HepG2 (cell line): ENCODE results near the gene CLTCL1. TPM values are rescaled to one million over a fixed set of nuclear protein-coding genes. Genes with fewer than 3 reads are reported as not detected.

Experiments used
- CENPX ChIP-seq: sonication (generic); formaldehyde crosslinking; IDR thresholded peaks from 2 replicates; pipeline ENCODE4 v1.9.0; 2021; ENCODE audit warnings: mild to moderate bottlenecking, missing genetic modification reagents, moderate library complexity
- DR1 ChIP-seq: sonication (generic); formaldehyde crosslinking; IDR thresholded peaks from 2 replicates; pipeline ENCODE4 v1.8.0; 2021; ENCODE audit warnings: mild to moderate bottlenecking, missing genetic modification reagents, inconsistent platforms
- KAT8 ChIP-seq: IDR thresholded peaks from 2 replicates; pipeline ENCODE4 v1.6.1; 2016; ENCODE audit warnings: missing genetic modification reagents, missing compliant biosample characterization
- KLF13 ChIP-seq: sonication (generic); formaldehyde crosslinking; IDR thresholded peaks from 2 replicates; pipeline ENCODE4 v1.4.0; 2020; ENCODE audit warnings: mild to moderate bottlenecking, missing genetic modification reagents
- RNF2 ChIP-seq: fragments of 450-650 bp; conservative IDR thresholded peaks from 2 replicates; pipeline ENCODE4 v1.6.1; 2016; ENCODE audit warnings: low read depth
- TBX3 ChIP-seq: fragments of 450-650 bp; IDR thresholded peaks from 2 replicates; pipeline ENCODE4 v1.6.1; 2017; ENCODE audit warnings: antibody characterized with exemption, mild to moderate bottlenecking, inconsistent platforms, borderline replicate concordance
- TP53 ChIP-seq: sonication (generic); formaldehyde crosslinking; conservative IDR thresholded peaks from 2 replicates; pipeline ENCODE4 v1.4.0; 2020; ENCODE audit warnings: missing genetic modification reagents
- WIZ ChIP-seq: sonication (generic); formaldehyde crosslinking; IDR thresholded peaks from 2 replicates; pipeline ENCODE4 v1.5.1; 2020; ENCODE audit warnings: mild to moderate bottlenecking, missing genetic modification reagents
- ZBTB20 ChIP-seq: sonication (generic); formaldehyde crosslinking; IDR thresholded peaks from 2 replicates; pipeline ENCODE4 v1.8.1; 2023; ENCODE audit warnings: missing genetic modification reagents, low read depth, mild to moderate bottlenecking, borderline replicate concordance
- ZNF329 ChIP-seq: sonication (generic); formaldehyde crosslinking; IDR thresholded peaks from 2 replicates; pipeline ENCODE4 v1.9.0; 2021; ENCODE audit warnings: low read depth, mild to moderate bottlenecking, missing genetic modification reagents
- ZNF383 ChIP-seq: sonication (generic); formaldehyde crosslinking; IDR thresholded peaks from 2 replicates; pipeline ENCODE4 v1.4.0; 2020; ENCODE audit warnings: missing genetic modification reagents, mild to moderate bottlenecking, borderline replicate concordance
- ZSCAN9 ChIP-seq: IDR thresholded peaks from 2 replicates; pipeline ENCODE4 v1.6.1; 2016; ENCODE audit warnings: borderline replicate concordance
- polyA plus RNA-seq, 8 experiments: library from polyadenylated mRNA; depleted of rRNA in 3 of 8; stranded (reverse) in 7 of 8; unstranded in 1 of 8; fragments of >200 nt; fragmentation: Illumina TruSeq in 4 of 8; extraction: Trizol in 4 of 8; gene quantifications; 2 replicates each; pipeline versions ENCODE4 v1.2.1 to v1.2.3, GENCODE V29; 2011 to 2016; ENCODE audit warnings: low read depth in 4 of 8, missing spikeins in 1 of 8, mixed read lengths in 1 of 8; ENCODE audit not compliant: insufficient read depth in 1 of 8
- total RNA-seq, 5 experiments: library from RNA; depleted of rRNA; stranded (reverse); fragments of >200 nt; fragmentation: Illumina TruSeq; extraction: Trizol; gene quantifications; 2 replicates each; pipeline ENCODE4 v1.2.3, GENCODE V29; 2016; ENCODE audit warnings: low read depth in 1 of 5
- TF ChIP-seq, protein P1 (sequence below): sonication (generic); formaldehyde crosslinking; IDR thresholded peaks from 2 replicates; pipeline ENCODE4 v1.5.0; 2020; ENCODE audit warnings: mild to moderate bottlenecking, missing genetic modification reagents, borderline replicate concordance
- TF ChIP-seq, protein P2 (sequence below): sonication (generic); formaldehyde crosslinking; IDR thresholded peaks from 2 replicates; pipeline ENCODE4 v1.9.0; 2021; ENCODE audit warnings: missing genetic modification reagents, borderline replicate concordance
- TF ChIP-seq, protein P3 (sequence below): sonication (generic); formaldehyde crosslinking; IDR thresholded peaks from 2 replicates; pipeline ENCODE4 v1.4.0; 2020; ENCODE audit warnings: missing genetic modification reagents

The CLTCL1 gene
- total and polyA plus RNA-seq, 2 of the 13 experiments (the other 11 are each of a cell fraction or from before 2014, with no cell fraction given): 8.1 to 10.9 TPM

DNA sequence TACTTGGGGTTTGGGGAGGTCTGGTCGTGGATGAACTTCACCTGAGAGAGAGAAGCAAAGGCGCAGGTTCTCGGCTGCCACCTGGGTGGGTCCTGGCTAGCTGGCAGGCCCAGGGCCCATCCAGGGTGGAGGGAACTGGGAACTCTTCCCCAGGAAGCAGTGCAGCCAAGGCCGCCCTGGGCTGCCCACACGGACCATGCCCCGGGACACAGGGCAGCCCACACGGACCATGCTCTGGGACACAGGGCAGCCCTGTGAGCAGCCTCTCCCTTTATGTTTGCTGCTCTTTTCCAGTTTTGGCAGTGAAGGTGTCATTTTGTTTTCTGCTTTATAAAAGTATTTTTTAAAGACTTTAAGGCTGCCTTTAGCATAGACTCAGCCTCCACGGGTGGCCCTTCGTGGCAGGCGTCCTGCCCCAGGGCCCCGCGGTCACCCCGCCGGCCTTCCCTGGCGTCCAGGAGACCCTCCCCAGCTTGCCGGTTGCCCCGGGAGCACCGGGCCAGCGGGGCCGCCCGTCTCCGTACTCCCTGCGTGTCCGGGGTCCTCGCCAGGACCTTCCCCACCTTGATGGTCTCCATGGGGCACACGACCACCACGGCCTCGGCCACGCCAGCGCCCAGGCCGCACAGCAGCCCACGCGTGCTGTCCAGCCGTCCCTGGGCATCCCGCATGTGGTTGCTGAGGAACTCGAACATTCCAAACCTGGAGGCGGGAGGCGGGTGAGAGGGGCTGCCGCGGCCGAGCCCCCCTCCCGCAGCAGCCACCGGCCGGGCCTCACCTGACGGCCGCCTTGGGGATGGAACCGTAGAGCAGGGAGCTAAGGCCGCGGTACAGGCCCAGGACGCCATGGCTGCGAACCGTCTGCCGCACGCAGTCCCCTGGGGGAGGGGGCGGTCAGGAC lies 114.1 kb downstream of the CLTCL1 start (continued):
- TF ChIP-seq, protein P1, sequence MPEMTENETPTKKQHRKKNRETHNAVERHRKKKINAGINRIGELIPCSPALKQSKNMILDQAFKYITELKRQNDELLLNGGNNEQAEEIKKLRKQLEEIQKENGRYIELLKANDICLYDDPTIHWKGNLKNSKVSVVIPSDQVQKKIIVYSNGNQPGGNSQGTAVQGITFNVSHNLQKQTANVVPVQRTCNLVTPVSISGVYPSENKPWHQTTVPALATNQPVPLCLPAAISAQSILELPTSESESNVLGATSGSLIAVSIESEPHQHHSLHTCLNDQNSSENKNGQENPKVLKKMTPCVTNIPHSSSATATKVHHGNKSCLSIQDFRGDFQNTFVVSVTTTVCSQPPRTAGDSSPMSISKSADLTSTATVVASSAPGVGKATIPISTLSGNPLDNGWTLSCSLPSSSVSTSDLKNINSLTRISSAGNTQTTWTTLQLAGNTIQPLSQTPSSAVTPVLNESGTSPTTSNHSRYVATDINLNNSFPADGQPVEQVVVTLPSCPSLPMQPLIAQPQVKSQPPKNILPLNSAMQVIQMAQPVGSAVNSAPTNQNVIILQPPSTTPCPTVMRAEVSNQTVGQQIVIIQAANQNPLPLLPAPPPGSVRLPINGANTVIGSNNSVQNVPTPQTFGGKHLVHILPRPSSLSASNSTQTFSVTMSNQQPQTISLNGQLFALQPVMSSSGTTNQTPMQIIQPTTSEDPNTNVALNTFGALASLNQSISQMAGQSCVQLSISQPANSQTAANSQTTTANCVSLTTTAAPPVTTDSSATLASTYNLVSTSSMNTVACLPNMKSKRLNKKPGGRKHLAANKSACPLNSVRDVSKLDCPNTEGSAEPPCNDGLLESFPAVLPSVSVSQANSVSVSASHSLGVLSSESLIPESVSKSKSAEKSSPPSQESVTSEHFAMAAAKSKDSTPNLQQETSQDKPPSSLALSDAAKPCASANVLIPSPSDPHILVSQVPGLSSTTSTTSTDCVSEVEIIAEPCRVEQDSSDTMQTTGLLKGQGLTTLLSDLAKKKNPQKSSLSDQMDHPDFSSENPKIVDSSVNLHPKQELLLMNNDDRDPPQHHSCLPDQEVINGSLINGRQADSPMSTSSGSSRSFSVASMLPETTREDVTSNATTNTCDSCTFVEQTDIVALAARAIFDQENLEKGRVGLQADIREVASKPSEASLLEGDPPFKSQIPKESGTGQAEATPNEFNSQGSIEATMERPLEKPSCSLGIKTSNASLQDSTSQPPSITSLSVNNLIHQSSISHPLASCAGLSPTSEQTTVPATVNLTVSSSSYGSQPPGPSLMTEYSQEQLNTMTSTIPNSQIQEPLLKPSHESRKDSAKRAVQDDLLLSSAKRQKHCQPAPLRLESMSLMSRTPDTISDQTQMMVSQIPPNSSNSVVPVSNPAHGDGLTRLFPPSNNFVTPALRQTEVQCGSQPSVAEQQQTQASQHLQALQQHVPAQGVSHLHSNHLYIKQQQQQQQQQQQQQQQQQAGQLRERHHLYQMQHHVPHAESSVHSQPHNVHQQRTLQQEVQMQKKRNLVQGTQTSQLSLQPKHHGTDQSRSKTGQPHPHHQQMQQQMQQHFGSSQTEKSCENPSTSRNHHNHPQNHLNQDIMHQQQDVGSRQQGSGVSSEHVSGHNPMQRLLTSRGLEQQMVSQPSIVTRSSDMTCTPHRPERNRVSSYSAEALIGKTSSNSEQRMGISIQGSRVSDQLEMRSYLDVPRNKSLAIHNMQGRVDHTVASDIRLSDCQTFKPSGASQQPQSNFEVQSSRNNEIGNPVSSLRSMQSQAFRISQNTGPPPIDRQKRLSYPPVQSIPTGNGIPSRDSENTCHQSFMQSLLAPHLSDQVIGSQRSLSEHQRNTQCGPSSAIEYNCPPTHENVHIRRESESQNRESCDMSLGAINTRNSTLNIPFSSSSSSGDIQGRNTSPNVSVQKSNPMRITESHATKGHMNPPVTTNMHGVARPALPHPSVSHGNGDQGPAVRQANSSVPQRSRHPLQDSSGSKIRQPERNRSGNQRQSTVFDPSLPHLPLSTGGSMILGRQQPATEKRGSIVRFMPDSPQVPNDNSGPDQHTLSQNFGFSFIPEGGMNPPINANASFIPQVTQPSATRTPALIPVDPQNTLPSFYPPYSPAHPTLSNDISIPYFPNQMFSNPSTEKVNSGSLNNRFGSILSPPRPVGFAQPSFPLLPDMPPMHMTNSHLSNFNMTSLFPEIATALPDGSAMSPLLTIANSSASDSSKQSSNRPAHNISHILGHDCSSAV (CRISPR knock-in tag): no peak
- TF ChIP-seq TP53 (CRISPR knock-in tag): 0 out of 2 replicates have a peak, but pooled peaks have one; percentile 23
- no peak for TF ChIP-seq KAT8 (CRISPR knock-in tag)
- no peak for TF ChIP-seq ZSCAN9 (CRISPR knock-in tag)
- no peak for TF ChIP-seq DR1
- no peak for TF ChIP-seq KLF13 (CRISPR knock-in tag)
- TF ChIP-seq ZNF329: 0 out of 2 replicates have a peak, but pooled peaks have one; percentile 39
- TF ChIP-seq CENPX (CRISPR knock-in tag): no peak
- no peak for TF ChIP-seq ZNF383 (CRISPR knock-in tag)
- TF ChIP-seq ZBTB20 (CRISPR knock-in tag): no peak
- no peak for TF ChIP-seq TBX3
- TF ChIP-seq RNF2: no peak
- TF ChIP-seq, protein P2, sequence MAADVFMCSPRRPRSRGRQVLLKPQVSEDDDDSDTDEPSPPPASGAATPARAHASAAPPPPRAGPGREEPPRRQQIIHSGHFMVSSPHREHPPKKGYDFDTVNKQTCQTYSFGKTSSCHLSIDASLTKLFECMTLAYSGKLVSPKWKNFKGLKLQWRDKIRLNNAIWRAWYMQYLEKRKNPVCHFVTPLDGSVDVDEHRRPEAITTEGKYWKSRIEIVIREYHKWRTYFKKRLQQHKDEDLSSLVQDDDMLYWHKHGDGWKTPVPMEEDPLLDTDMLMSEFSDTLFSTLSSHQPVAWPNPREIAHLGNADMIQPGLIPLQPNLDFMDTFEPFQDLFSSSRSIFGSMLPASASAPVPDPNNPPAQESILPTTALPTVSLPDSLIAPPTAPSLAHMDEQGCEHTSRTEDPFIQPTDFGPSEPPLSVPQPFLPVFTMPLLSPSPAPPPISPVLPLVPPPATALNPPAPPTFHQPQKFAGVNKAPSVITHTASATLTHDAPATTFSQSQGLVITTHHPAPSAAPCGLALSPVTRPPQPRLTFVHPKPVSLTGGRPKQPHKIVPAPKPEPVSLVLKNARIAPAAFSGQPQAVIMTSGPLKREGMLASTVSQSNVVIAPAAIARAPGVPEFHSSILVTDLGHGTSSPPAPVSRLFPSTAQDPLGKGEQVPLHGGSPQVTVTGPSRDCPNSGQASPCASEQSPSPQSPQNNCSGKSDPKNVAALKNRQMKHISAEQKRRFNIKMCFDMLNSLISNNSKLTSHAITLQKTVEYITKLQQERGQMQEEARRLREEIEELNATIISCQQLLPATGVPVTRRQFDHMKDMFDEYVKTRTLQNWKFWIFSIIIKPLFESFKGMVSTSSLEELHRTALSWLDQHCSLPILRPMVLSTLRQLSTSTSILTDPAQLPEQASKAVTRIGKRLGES (CRISPR knock-in tag): no peak
- TF ChIP-seq, protein P3, sequence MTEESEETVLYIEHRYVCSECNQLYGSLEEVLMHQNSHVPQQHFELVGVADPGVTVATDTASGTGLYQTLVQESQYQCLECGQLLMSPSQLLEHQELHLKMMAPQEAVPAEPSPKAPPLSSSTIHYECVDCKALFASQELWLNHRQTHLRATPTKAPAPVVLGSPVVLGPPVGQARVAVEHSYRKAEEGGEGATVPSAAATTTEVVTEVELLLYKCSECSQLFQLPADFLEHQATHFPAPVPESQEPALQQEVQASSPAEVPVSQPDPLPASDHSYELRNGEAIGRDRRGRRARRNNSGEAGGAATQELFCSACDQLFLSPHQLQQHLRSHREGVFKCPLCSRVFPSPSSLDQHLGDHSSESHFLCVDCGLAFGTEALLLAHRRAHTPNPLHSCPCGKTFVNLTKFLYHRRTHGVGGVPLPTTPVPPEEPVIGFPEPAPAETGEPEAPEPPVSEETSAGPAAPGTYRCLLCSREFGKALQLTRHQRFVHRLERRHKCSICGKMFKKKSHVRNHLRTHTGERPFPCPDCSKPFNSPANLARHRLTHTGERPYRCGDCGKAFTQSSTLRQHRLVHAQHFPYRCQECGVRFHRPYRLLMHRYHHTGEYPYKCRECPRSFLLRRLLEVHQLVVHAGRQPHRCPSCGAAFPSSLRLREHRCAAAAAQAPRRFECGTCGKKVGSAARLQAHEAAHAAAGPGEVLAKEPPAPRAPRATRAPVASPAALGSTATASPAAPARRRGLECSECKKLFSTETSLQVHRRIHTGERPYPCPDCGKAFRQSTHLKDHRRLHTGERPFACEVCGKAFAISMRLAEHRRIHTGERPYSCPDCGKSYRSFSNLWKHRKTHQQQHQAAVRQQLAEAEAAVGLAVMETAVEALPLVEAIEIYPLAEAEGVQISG (CRISPR knock-in tag): no peak
- no peak for TF ChIP-seq WIZ (CRISPR knock-in tag)
